Measurements from ENCODE around the gene KRT38. TPM values are rescaled to one million over a fixed set of nuclear protein-coding genes. Genes with fewer than 3 reads are reported as not detected.
"Not testable (repeated sequence)": the region's sequence is repeated elsewhere in the genome, so short reads cannot be mapped to it uniquely, and the experiment has no call there.

The KRT38 gene
- total RNA-seq, 1 donor from 2014 or later: not detected

- Histone ChIP-seq H3K4me3 (no peak overlapping the region), H3K36me3 (no peaks in the 10 kb centered on the region), H3K4me1 (no peaks in the 10 kb centered on the region), H3K27ac (no peak overlapping the region), H3K27me3 (ENCODE audit: low read depth) (no peaks in the 10 kb centered on the region), H3K9me3 (no peaks in the 10 kb centered on the region)
- intact Hi-C loops (cut with DNase I): no loop called here
- no peak for DNase-seq
- no peak for TF ChIP-seq CTCF (IDR thresholded peaks at IDR 0.05)
- ATAC-seq: no peak
Measured at GRCh38 chr17:41396340-41396739, 44.4 kb downstream of the KRT38 start.

DNA sequence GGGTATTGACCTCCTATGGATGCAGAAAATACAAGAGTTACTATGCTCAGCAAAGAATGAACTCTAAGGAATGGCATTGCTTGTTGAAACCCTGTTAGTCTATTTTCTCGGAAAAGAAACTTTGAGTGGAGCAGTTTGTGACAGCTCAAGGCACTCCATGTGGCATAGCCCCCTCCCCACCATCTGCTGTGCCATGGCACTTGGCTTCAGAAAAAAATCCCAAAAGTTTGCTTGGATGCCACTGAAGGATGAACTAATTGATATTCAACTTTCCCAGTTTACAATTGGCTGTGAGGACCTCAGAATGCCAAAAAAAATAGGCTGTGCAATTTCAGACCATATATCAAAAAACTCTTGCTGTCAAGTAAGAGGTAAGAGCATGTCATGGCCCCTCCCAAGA lies 45.2 kb downstream of the KRT38 start:
- Histone ChIP-seq H3K4me3 (no peak overlapping the region), H3K4me1 (no peaks in the 10 kb centered on the region), H3K9me3 (no peaks in the 10 kb centered on the region), H3K27ac (no peak overlapping the region), H3K36me3 (no peaks in the 10 kb centered on the region), H3K27me3 (ENCODE audit: low read depth) (no peaks in the 10 kb centered on the region)
- ATAC-seq (no peak), DNase-seq (no peak)
- no peak for TF ChIP-seq CTCF (IDR thresholded peaks at IDR 0.05)
- intact Hi-C loops (cut with DNase I): no loop called here

DNA sequence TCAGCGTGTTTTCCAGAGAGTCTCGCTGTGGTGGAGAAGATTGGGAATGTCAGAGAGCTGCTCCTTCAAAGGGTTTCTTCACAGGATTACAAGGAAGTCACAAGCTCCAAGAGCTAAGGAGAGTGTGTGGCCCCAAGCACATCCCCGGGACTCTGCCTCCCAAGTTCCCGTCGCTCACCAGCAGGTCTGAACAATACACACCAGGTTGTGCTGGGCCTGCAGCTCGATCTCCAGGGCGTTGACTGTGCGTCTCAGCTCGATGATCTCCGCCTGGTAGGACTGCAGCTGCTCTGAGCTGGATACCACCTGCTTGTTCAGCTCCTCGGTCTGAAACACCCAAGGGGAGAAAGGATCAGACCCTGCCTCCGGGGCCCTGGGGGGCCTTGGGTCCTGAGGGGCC lies 45.7 kb downstream of the KRT38 start:
- DNase-seq; H3K27ac ChIP-seq; ATAC-seq; H3K36me3 ChIP-seq; intact Hi-C loops (cut with DNase I); H3K4me3 ChIP-seq; H3K27me3 ChIP-seq (ENCODE audit: low read depth); H3K9me3 ChIP-seq; H3K4me1 ChIP-seq: not testable (repeated sequence)

DNA sequence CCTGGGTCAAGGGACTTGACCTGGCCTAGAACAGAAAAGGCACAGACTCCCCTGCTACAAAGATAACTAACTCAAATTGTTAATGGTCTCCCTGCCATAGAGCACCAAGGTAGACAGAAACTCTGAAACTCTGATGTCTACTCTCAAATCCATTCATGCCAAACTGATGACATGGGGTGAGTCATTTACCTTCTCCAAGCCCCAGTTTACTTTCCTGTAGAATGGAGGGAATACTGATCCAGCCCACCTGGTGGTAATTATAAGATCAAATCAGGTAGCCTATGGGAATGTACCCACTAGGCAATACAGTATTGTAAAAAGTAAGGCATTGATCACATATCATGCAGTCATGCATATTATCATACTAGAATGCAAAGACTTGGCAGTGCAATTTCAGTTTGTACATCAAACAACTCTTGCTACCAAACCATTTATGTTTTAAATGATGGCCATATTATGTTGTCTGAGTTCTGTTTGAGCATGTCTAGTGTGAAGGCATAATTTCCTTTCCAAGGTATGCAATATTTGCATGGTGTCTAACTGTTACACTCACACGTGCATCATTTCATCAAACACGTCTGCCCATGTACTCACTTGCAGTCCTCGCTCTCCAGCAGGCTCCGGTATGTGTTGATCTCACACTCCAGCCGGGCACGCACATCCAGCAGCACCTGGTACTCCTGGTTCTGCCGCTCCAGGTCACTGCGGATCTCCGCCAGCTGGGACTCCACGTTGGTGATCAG lies 46.4 kb downstream of the KRT38 start:
- DNase-seq: no peak
- TF ChIP-seq CTCF (IDR thresholded peaks at IDR 0.05): no peak
- no peaks in the 10 kb centered on the region for H3K4me1 ChIP-seq
- intact Hi-C loops (cut with DNase I): no loop called here
- no peaks in the 10 kb centered on the region for H3K36me3 ChIP-seq
- H3K4me3 ChIP-seq: no peak overlapping the region
- ATAC-seq: no peak
- no peaks in the 10 kb centered on the region for H3K27me3 ChIP-seq (ENCODE audit: low read depth)
- no peaks in the 10 kb centered on the region for H3K9me3 ChIP-seq
- H3K27ac ChIP-seq: no peak overlapping the region

DNA sequence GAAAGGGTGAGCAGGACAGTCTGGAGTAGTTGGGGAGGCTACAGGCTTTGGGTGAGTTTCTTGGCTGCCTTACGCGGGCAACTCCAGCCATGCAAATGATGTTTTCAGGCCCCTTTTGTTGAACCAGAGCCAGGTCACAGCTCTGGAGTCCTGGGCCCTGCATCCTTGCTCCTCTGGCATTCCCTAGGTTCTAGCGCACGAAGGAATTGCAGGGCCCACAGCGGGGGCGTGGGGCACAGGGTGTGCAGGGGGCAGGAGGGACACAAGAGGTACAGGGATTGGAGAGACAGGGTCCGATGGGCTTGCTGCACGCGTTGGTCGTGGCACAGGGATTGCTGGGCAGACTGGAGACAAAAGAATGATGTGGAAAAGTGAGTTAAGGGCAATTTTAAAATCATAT lies 47.0 kb downstream of the KRT38 start:
- no peak overlapping the region for H3K27ac ChIP-seq
- H3K27me3 ChIP-seq (ENCODE audit: low read depth): no peaks in the 10 kb centered on the region
- ATAC-seq (no peak), DNase-seq (no peak)
- H3K4me1 ChIP-seq: no peaks in the 10 kb centered on the region
- intact Hi-C loops (cut with DNase I): no loop called here
- H3K36me3 ChIP-seq: no peaks in the 10 kb centered on the region
- no peak overlapping the region for H3K4me3 ChIP-seq
- no peak for TF ChIP-seq CTCF (IDR thresholded peaks at IDR 0.05)
- H3K9me3 ChIP-seq: no peaks in the 10 kb centered on the region

- Histone ChIP-seq H3K4me3 (no peak overlapping the region), H3K4me1 (no peaks in the 10 kb centered on the region), H3K27me3 (ENCODE audit: low read depth) (no peaks in the 10 kb centered on the region), H3K36me3 (no peaks in the 10 kb centered on the region), H3K27ac (no peak overlapping the region), H3K9me3 (no peaks in the 10 kb centered on the region)
- intact Hi-C loops (cut with DNase I): no loop called here
- DNase-seq (no peak), ATAC-seq (no peak)
- no peak for TF ChIP-seq CTCF (IDR thresholded peaks at IDR 0.05)
Measured at GRCh38 chr17:41393294-41393693, 47.5 kb downstream of the KRT38 start.
